ENCODE measurements around the gene ARL14EP. TPM values are rescaled to one million over a fixed set of nuclear protein-coding genes. Genes with fewer than 3 reads are reported as not detected.

The ARL14EP gene
- total RNA-seq, 1 donor from 2014 or later: 40.1 TPM

DNA sequence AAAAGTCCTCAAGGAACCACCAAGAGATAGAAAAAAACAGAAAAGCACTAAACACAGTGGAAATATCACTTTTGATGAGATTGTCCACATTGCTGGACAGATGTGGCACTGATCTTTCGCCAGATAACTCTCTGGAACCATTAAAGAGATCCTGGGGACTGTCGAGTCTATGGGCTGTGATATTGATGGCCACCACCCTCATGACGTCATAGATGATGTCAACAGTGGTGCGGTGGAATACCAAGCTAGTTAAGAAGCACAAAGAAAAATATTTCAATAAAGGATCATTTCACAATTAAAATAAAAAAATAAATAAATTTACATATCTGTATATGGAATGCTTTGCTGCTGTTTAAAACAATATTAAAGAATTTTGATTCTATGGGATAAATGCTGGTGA, 45.5 kb downstream of the ARL14EP start:
- Mint-ChIP-seq H3K9me3 (peaks cover 2% of the 10 kb centered on the region), H3K36me3 (ENCODE audit: low read depth) (no peaks in the 10 kb centered on the region), H3K4me3 (no peak overlapping the region), H3K27me3 (peaks cover 2% of the 10 kb centered on the region), H3K4me1 (no peaks in the 10 kb centered on the region), H3K27ac (no peak overlapping the region)
- intact Hi-C loops (cut with micrococcal nuclease): no loop called here
- ChIA-PET POLR2A (no interaction called here), CTCF (no interaction called here)
- ATAC-seq (ENCODE audit: low read depth): no peak
- no peak for DNase-seq
- TF ChIP-seq CTCF (IDR thresholded peaks at IDR 0.05): no peak

- H3K27me3 Mint-ChIP-seq: peaks cover 2% of the 10 kb centered on the region
- no peak overlapping the region for H3K4me3 Mint-ChIP-seq
- CTCF ChIA-PET: no interaction called here
- no peaks in the 10 kb centered on the region for H3K4me1 Mint-ChIP-seq
- DNase-seq: no peak
- no peak for TF ChIP-seq CTCF (IDR thresholded peaks at IDR 0.05)
- no peak overlapping the region for H3K27ac Mint-ChIP-seq
- ATAC-seq (ENCODE audit: low read depth): no peak
- intact Hi-C loops (cut with micrococcal nuclease): no loop called here
- POLR2A ChIA-PET: no interaction called here
- H3K9me3 Mint-ChIP-seq: peaks cover 2% of the 10 kb centered on the region
- no peaks in the 10 kb centered on the region for H3K36me3 Mint-ChIP-seq (ENCODE audit: low read depth)
These were observed 47.3 kb downstream of the ARL14EP start for GRCh38 chr11:30370164-30370563.

DNA sequence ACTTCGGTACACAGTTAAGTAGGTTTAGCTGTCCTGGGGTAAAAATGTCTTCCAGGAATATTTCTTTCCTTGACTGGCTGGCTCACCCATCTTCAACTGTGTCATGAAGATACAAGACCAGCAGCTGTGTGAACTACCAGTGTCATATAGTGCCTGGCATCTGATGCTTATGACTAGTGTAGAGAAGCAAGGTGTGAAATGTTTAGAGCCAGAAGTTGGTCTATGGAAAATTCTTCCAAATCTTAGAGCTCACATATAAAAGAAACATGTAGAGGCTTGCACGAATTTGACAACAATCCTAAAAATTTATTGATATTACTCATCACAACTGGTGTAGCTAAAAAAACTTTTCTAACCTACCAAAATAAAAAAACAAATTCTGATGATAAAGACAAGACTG, 54.4 kb downstream of the ARL14EP start:
- DNase-seq: no peak
- Mint-ChIP-seq H3K4me3 (no peak overlapping the region), H3K27me3 (no peaks in the 10 kb centered on the region), H3K27ac (no peak overlapping the region), H3K4me1 (no peaks in the 10 kb centered on the region), H3K9me3 (no peaks in the 10 kb centered on the region), H3K36me3 (ENCODE audit: low read depth) (no peaks in the 10 kb centered on the region)
- POLR2A ChIA-PET: no interaction called here
- CTCF ChIA-PET: no interaction called here
- no peak for ATAC-seq (ENCODE audit: low read depth)
- intact Hi-C loops (cut with micrococcal nuclease): no loop called here
- TF ChIP-seq CTCF (IDR thresholded peaks at IDR 0.05): no peak

DNA sequence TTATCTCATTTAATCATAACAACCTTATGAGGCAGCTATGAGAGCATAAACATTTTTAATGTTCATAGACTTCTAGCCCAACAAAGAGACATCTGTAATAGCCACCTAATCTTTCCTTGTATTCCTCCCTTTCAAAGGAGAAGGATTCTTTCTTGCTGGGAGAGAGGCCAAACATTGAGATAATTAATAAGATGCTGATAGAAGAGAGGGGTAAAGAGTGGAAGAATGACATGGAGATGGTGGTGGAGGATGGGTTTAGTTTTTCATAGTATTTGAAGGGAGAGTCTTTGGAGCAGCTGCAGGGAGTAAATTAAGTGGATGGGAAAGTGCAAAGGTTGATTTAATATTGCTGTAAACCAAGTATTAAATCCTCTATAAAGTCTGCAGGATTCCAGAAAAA, 57.9 kb downstream of the ARL14EP start:
- H3K4me1 Mint-ChIP-seq: no peaks in the 10 kb centered on the region
- no peaks in the 10 kb centered on the region for H3K27me3 Mint-ChIP-seq
- CTCF ChIA-PET: no interaction called here
- no peak overlapping the region for H3K4me3 Mint-ChIP-seq
- intact Hi-C loops (cut with micrococcal nuclease): no loop called here
- POLR2A ChIA-PET: no interaction called here
- no peaks in the 10 kb centered on the region for H3K36me3 Mint-ChIP-seq (ENCODE audit: low read depth)
- no peak for TF ChIP-seq CTCF (IDR thresholded peaks at IDR 0.05)
- H3K27ac Mint-ChIP-seq: no peak overlapping the region
- H3K9me3 Mint-ChIP-seq: no peaks in the 10 kb centered on the region
- DNase-seq (no peak), ATAC-seq (ENCODE audit: low read depth) (no peak)

DNA sequence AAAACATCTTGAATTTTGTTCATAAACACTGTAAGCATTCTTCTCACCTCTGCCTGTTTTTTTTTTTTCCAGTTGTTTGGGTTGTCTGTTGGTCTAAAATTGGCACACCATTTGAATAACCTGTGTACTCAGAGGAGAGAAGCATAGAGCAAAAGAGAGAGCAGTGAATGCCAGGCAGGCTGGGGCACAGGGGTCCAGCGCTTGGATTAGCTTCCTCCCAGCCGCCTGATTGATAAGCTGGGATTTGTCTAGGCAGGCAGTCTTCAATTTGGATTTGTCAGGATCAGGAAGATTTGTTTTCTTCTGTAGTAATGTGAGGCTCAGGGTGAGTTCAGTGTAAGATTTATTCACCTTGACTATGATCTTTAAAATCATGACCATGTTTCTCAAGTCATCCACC, 59.0 kb downstream of the ARL14EP start:
- CTCF ChIA-PET: no interaction called here
- Mint-ChIP-seq H3K27me3 (no peaks in the 10 kb centered on the region), H3K4me3 (no peak overlapping the region), H3K36me3 (ENCODE audit: low read depth) (no peaks in the 10 kb centered on the region), H3K4me1 (no peaks in the 10 kb centered on the region), H3K9me3 (no peaks in the 10 kb centered on the region), H3K27ac (no peak overlapping the region)
- DNase-seq (no peak), ATAC-seq (ENCODE audit: low read depth) (no peak)
- TF ChIP-seq CTCF (IDR thresholded peaks at IDR 0.05): no peak
- POLR2A ChIA-PET: no interaction called here
- intact Hi-C loops (cut with micrococcal nuclease): no loop called here

Other genes starting within 250 kb of the ARL14EP start
- gene FSHB, start 92.1 kb upstream of the ARL14EP start, total RNA-seq: not detected in 2 replicates

All from activated B cell treated with CpG ODN at 0.5 μM for 24 hours (primary cell).